GM12878 (cell line): ENCODE results near the gene UBE2C. TPM values are rescaled to one million over a fixed set of nuclear protein-coding genes. Genes with fewer than 3 reads are reported as not detected.

Experiments used
- ATAC-seq: fragments of 200-7000 bp; cut with Tn5 transposase; 3 replicates; pipeline ENCODE4 v1.9.1; 2020; ENCODE audit warnings: mild to moderate bottlenecking, moderate library complexity
- BruUV-seq: library from RNA; stranded (reverse); fragments of 400-500 nt; replicated peaks from 2 replicates; lab custom pipeline; 2021; lab: Mats Ljungman, UMichigan
- CTCF ChIA-PET: fragments of 300-600 bp; sonication (Branson Sonifier 250); formaldehyde crosslinking; extraction: SDS; loops from one replicate; lab custom pipeline; 2021; ENCODE audit warnings: inconsistent platforms; lab: Yijun Ruan, JAX
- POLR2A ChIA-PET: fragments of 350-600 bp; formaldehyde crosslinking; extraction: SDS; loops from one replicate; lab custom pipeline; 2021; ENCODE audit warnings: inconsistent platforms; lab: Charles Lee
- RAD21 ChIA-PET: fragments of 300-600 bp; sonication (Branson Sonifier 250); formaldehyde crosslinking; loops from one replicate; lab custom pipeline; 2023; ENCODE audit warnings: antibody characterized with exemption; ENCODE audit not compliant: unreplicated experiment; lab: Charles Lee
- SMC1A ChIA-PET: fragments of 300-600 bp; sonication (Branson Sonifier 250); formaldehyde crosslinking; loops from one replicate; lab custom pipeline; 2023; ENCODE audit not compliant: unreplicated experiment, uncharacterized antibody; lab: Charles Lee
- DNase-seq: peaks from one replicate; pipeline ENCODE4 v3.0.0-alpha.2; 2011; ENCODE audit warnings: low read depth, low spot score
- FAIRE-seq: peaks from 3 replicates; lab custom pipeline; 2011; peaks lifted over from hg19 to GRCh38; lab: Jason Lieb, UNC
- H2AFZ ChIP-seq: 2 replicates; pipeline ENCODE4 v1.6.0; 2011; ENCODE audit warnings: low read depth, low read length, control low read depth; ENCODE audit not compliant: control insufficient read depth
- H3K27ac ChIP-seq: 2 replicates; pipeline ENCODE4 v1.5.1; 2011; ENCODE audit warnings: control low read depth; ENCODE audit not compliant: control insufficient read depth, insufficient read depth
- H3K27me3 ChIP-seq, 2 experiments: replicated peaks in 1 of 2; 2 replicates each; pipeline versions ENCODE4 v1.6.0 to v1.6.1; 2011; ENCODE audit warnings: low read length in 1 of 2; ENCODE audit not compliant: control insufficient read depth in 2 of 2, insufficient read depth in 2 of 2
- H3K36me3 ChIP-seq, 2 experiments: 2 replicates each; pipeline ENCODE4 v1.5.1; 2011; ENCODE audit warnings: low read length in 1 of 2; ENCODE audit not compliant: control insufficient read depth in 2 of 2, insufficient read depth in 2 of 2
- H3K4me1 ChIP-seq: 2 replicates; pipeline ENCODE4 v1.6.1; 2011; ENCODE audit warnings: mild to moderate bottlenecking, low read length, moderate library complexity, mixed read lengths; ENCODE audit not compliant: control insufficient read depth, insufficient read depth
- H3K4me2 ChIP-seq: 2 replicates; pipeline ENCODE4 v1.6.0; 2011; ENCODE audit warnings: control low read depth; ENCODE audit not compliant: control insufficient read depth, insufficient read depth
- H3K4me3 ChIP-seq: fragments of 200-600 bp; sonication (generic); 2 replicates; pipeline ENCODE4 v1.5.1; 2016
- H3K79me2 ChIP-seq: 2 replicates; pipeline ENCODE4 v1.6.0; 2011; ENCODE audit warnings: low read length; ENCODE audit not compliant: control insufficient read depth, insufficient read depth
- H3K9ac ChIP-seq: 2 replicates; pipeline ENCODE4 v1.8.0; 2011; ENCODE audit warnings: low read length, control low read depth, mixed read lengths; ENCODE audit not compliant: control insufficient read depth, insufficient read depth
- H3K9me3 ChIP-seq: replicated peaks from 3 replicates; pipeline ENCODE4 v1.5.1; 2011; ENCODE audit warnings: mild to moderate bottlenecking, low read length; ENCODE audit not compliant: control insufficient read depth, insufficient read depth
- H4K20me1 ChIP-seq: 2 replicates; pipeline ENCODE4 v1.6.0; 2011; ENCODE audit not compliant: control insufficient read depth, insufficient read depth
- DPF2 ChIP-seq: fragments of 450-650 bp; IDR thresholded peaks from 2 replicates; pipeline ENCODE4 v1.6.1; 2017; ENCODE audit warnings: mild to moderate bottlenecking
- EZH2 ChIP-seq: IDR thresholded peaks from 2 replicates; pipeline ENCODE4 v1.6.1; 2012; ENCODE audit warnings: low read depth, mild to moderate bottlenecking, control low read depth, inconsistent platforms, low read length, borderline replicate concordance; ENCODE audit not compliant: control insufficient read depth
- HDGF ChIP-seq: fragments of 450-650 bp; IDR thresholded peaks from 2 replicates; pipeline ENCODE4 v1.6.1; 2016; ENCODE audit warnings: antibody characterized with exemption
- NFYB ChIP-seq: IDR thresholded peaks from 2 replicates; pipeline ENCODE4 v1.6.1; 2011; ENCODE audit warnings: low read depth, mild to moderate bottlenecking, low read length, improper control_type of control experiment, moderate library complexity; ENCODE audit not compliant: insufficient read depth
- SMAD5 ChIP-seq: IDR thresholded peaks from 2 replicates; pipeline ENCODE4 v1.6.1; 2016; ENCODE audit warnings: antibody characterized with exemption, low read depth
- TCF3 ChIP-seq: IDR thresholded peaks from 2 replicates; pipeline ENCODE4 v1.6.1; 2012; ENCODE audit warnings: low read depth, mild to moderate bottlenecking, low read length, borderline replicate concordance; ENCODE audit not compliant: insufficient read depth
- ZNF207 ChIP-seq: fragments of 450-650 bp; IDR thresholded peaks from 2 replicates; pipeline ENCODE4 v1.6.1; 2014; ENCODE audit warnings: antibody characterized with exemption, mild to moderate bottlenecking, borderline replicate concordance
- WGBS: methylation state at CpG from one replicate; pipeline ENCODE4 v1.1.6; 2016; ENCODE audit warnings: low lambda C conversion rate; ENCODE audit not compliant: insufficient replicate concordance, insufficient coverage; ENCODE audit errors: missing lambda C conversion rate; 5-methylcytosine and 5-hydroxymethylcytosine counted together
- in situ Hi-C: fragments of 300-500 bp; cut with MboI; formaldehyde crosslinking; loops from 9 replicates; pipeline ENCODE4 v1.14.3; 2018; ENCODE audit warnings: mixed read lengths
- intact Hi-C: fragments of 100-400 bp; cut with micrococcal nuclease; formaldehyde crosslinking; loops from one replicate; pipeline ENCODE4 v1.14.2; 2022; ENCODE audit not compliant: unreplicated experiment
- polyA plus RNA-seq, 11 experiments: library from polyadenylated mRNA; depleted of rRNA in 4 of 11; unstranded in 6 of 11; stranded (reverse) in 5 of 11; fragments of >200 nt; fragmentation: Nextera tagmentation in 4 of 11; fragmentation: Illumina TruSeq in 1 of 11; extraction: Ambion mirVana in 4 of 11; extraction: Trizol in 1 of 11; gene quantifications; 1 replicate in 1 of 11; 2 replicates in 10 of 11; pipeline versions ENCODE4 v1.2.1 to v1.2.3, GENCODE V29; 2011 to 2016; ENCODE audit warnings: inconsistent platforms in 2 of 11, missing spikeins in 2 of 11, low read depth in 1 of 11
- total RNA-seq, 4 experiments: library from RNA; depleted of rRNA in 3 of 4; stranded (reverse); fragments of >200 nt in 3 of 4; fragmentation: Illumina TruSeq in 1 of 4; extraction: Trizol in 1 of 4; gene quantifications; 2 replicates each; pipeline versions ENCODE4 v1.2.1 to v1.2.3, GENCODE V29; 2013 to 2021
- TF ChIP-seq, protein P1 (sequence below): fragments of 450-650 bp; IDR thresholded peaks from 2 replicates; pipeline ENCODE4 v1.6.1; 2016; ENCODE audit warnings: mild to moderate bottlenecking
- TF ChIP-seq, protein P2 (sequence below), 3 experiments: IDR thresholded peaks in 2 of 3; conservative IDR thresholded peaks in 1 of 3; 2 replicates each; pipeline ENCODE4 v1.5.1; 2011; ENCODE audit warnings: low read depth in 3 of 3, low read length in 3 of 3, mild to moderate bottlenecking in 3 of 3, control low read depth in 2 of 3, moderate library complexity in 2 of 3, inconsistent platforms in 1 of 3, mixed read lengths in 1 of 3; ENCODE audit not compliant: control insufficient read depth in 2 of 3, insufficient read depth in 1 of 3; ENCODE audit errors: extremely low read depth in 1 of 3
- TF ChIP-seq, protein P3 (sequence below): fragments of 450-650 bp; IDR thresholded peaks from 2 replicates; pipeline ENCODE4 v1.6.1; 2018; ENCODE audit warnings: borderline replicate concordance, mild to moderate bottlenecking; ENCODE audit not compliant: partially characterized antibody

Gene UBE2C
- total and polyA plus RNA-seq, 10 of the 15 experiments (the other 5 are each of a cell fraction or from before 2014, with no cell fraction given): 86.2 to 412 (median 176) TPM

DNA sequence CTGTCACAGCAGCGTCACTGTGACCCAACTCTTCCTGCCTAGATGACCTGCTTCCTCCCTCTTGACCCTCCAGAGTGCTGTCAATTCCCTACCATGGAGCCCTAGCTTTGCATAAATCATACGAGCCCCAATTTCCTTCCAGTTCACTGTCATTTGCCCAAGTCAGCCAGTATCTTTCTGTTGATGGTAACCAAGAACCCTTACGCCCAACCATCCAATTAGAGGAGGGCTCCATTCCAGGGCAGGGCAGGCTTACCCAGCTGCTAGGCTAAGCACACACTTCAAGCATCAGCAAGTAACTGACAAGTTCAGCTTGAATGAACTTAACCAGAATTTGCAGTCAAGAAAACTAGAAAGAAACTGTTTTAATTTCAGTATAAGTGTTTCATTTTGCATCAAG is 46.5 kb upstream of the UBE2C start:
- in situ Hi-C loops: no loop called here
- ATAC-seq (peak; percentile 63), DNase-seq (no peak), FAIRE-seq (peak; percentile 23)
- H3K27ac ChIP-seq: no peak overlapping the region
- TF ChIP-seq NFYB (peak; percentile 12; the same call in 1 of the 2 replicates), ZNF207 (no peak), EZH2 (no peak)
- H3K36me3 ChIP-seq: no peaks in the 10 kb centered on the region
- H3K79me2 ChIP-seq: no peaks in the 10 kb centered on the region
- CTCF ChIA-PET: no interaction called here
- SMC1A ChIA-PET: no interaction called here
- POLR2A ChIA-PET: no interaction called here
- no peak overlapping the region for H3K9ac ChIP-seq
- H3K27me3 ChIP-seq: no peaks in the 10 kb centered on the region
- intact Hi-C loops: no loop called here
- no peaks in the 10 kb centered on the region for H4K20me1 ChIP-seq
- no peak overlapping the region for H3K4me3 ChIP-seq
- WGBS: 2% methylated on average over 3 of the region's 3 CpGs
- H2AFZ ChIP-seq: peak overlapping the region; percentile 35
- no peaks in the 10 kb centered on the region for H3K9me3 ChIP-seq
- no TSS peak for BruUV-seq
- no peak overlapping the region; the same call in 1 of the 2 replicates for H3K4me2 ChIP-seq
- RAD21 ChIA-PET: no interaction called here
- peaks cover 8% of the 10 kb centered on the region; the same call in 1 of the 2 replicates for H3K4me1 ChIP-seq

DNA sequence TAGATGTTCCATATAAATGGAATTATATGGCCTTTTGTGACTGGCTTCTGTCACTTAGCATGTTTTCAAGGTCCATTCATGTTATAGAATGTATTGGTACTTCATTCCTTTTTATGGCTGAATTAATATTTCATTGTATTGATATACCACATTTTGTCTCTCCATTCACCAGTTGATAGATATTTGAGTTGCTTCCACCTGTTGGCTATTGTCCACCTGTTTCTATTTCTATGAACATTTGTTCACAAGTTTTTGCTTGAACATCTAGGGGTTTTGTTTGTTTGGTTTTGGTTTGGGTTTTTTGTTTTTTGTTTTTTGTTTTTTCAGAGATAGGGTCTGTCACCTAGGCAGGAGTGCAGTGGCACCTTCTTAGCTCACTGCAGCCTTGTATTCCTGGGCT is 44.0 kb upstream of the UBE2C start:
- H3K4me2 ChIP-seq: no peak overlapping the region
- ATAC-seq: no peak
- no peak overlapping the region for H3K9ac ChIP-seq
- TF ChIP-seq DPF2 (no peak), SMAD5 (no peak), TCF3 (no peak), HDGF (no peak)
- TF ChIP-seq, protein P1, sequence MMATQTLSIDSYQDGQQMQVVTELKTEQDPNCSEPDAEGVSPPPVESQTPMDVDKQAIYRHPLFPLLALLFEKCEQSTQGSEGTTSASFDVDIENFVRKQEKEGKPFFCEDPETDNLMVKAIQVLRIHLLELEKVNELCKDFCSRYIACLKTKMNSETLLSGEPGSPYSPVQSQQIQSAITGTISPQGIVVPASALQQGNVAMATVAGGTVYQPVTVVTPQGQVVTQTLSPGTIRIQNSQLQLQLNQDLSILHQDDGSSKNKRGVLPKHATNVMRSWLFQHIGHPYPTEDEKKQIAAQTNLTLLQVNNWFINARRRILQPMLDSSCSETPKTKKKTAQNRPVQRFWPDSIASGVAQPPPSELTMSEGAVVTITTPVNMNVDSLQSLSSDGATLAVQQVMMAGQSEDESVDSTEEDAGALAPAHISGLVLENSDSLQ: no peak
- TF ChIP-seq, protein P2, sequence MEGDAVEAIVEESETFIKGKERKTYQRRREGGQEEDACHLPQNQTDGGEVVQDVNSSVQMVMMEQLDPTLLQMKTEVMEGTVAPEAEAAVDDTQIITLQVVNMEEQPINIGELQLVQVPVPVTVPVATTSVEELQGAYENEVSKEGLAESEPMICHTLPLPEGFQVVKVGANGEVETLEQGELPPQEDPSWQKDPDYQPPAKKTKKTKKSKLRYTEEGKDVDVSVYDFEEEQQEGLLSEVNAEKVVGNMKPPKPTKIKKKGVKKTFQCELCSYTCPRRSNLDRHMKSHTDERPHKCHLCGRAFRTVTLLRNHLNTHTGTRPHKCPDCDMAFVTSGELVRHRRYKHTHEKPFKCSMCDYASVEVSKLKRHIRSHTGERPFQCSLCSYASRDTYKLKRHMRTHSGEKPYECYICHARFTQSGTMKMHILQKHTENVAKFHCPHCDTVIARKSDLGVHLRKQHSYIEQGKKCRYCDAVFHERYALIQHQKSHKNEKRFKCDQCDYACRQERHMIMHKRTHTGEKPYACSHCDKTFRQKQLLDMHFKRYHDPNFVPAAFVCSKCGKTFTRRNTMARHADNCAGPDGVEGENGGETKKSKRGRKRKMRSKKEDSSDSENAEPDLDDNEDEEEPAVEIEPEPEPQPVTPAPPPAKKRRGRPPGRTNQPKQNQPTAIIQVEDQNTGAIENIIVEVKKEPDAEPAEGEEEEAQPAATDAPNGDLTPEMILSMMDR (IDR thresholded peaks at IDR 0.05 in 2 of 3, conservative IDR thresholded peaks at IDR 0.05 in 1 of 3; ENCODE audit: control insufficient read depth in 2 of 3, extremely low read depth in 1 of 3, insufficient read depth in 1 of 3, low read depth in 3 of 3, low read length in 3 of 3): no peak
- TF ChIP-seq, protein P3, sequence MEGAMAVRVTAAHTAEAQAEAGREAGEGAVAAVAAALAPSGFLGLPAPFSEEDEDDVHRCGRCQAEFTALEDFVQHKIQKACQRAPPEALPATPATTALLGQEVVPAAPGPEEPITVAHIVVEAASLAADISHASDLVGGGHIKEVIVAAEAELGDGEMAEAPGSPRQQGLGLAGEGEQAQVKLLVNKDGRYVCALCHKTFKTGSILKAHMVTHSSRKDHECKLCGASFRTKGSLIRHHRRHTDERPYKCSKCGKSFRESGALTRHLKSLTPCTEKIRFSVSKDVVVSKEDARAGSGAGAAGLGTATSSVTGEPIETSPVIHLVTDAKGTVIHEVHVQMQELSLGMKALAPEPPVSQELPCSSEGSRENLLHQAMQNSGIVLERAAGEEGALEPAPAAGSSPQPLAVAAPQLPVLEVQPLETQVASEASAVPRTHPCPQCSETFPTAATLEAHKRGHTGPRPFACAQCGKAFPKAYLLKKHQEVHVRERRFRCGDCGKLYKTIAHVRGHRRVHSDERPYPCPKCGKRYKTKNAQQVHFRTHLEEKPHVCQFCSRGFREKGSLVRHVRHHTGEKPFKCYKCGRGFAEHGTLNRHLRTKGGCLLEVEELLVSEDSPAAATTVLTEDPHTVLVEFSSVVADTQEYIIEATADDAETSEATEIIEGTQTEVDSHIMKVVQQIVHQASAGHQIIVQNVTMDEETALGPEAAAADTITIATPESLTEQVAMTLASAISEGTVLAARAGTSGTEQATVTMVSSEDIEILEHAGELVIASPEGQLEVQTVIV: no peak

More for the DNA sequence above, 44.0 kb upstream of the UBE2C start:
- BruUV-seq: no TSS peak
- Histone ChIP-seq H3K9me3 (no peaks in the 10 kb centered on the region), H3K4me1 (peaks cover 8% of the 10 kb centered on the region; the same call in 1 of the 2 replicates), H3K79me2 (no peaks in the 10 kb centered on the region), H3K4me3 (no peak overlapping the region), H2AFZ (no peak overlapping the region), H3K27me3 (no peaks in the 10 kb centered on the region), H4K20me1 (no peaks in the 10 kb centered on the region), H3K36me3 (no peaks in the 10 kb centered on the region), H3K27ac (no peak overlapping the region)
- ChIA-PET SMC1A (no interaction called here), RAD21 (no interaction called here), CTCF (interaction anchor here (0.6 to 4.1 kb wide), 4 partner anchors 176 to 398 kb away, joined by 3 to 18 read pairs (median 4); no protein-coding TSS in a partner anchor), POLR2A (interaction anchor here (0.7 kb wide), 1 partner anchor 452 kb away, joined by 3 read pairs; no protein-coding TSS in a partner anchor)
- no peak for FAIRE-seq
- in situ Hi-C loops (no loop called here), intact Hi-C loops (no loop called here)
- no peak for DNase-seq
